ENCODE data around the gene GMDS.

Gene GMDS

GRCh38 chr6:1767481-1768246 is 477.7 kb downstream of the GMDS start:
- peak; percentile 74 for DNase-seq (ENCODE audit: low read depth)
- no peak for TF ChIP-seq CTCF (IDR thresholded peaks at IDR 0.05; ENCODE audit: insufficient read depth, low read depth, low read length, missing control alignments)
- H3K4me3 ChIP-seq (ENCODE audit: low read length) = no peak overlapping the region

- H3K4me3 ChIP-seq (ENCODE audit: low read length) = no peak overlapping the region
- no peak for DNase-seq (ENCODE audit: low read depth)
- no peak for TF ChIP-seq CTCF (IDR thresholded peaks at IDR 0.05; ENCODE audit: insufficient read depth, low read depth, low read length, missing control alignments)
Observed at GRCh38 chr6:1766654-1767053, 478.8 kb downstream of the GMDS start.

GRCh38 chr6:1765160-1765903 is 480.1 kb downstream of the GMDS start:
- no peak for TF ChIP-seq CTCF (IDR thresholded peaks at IDR 0.05; ENCODE audit: insufficient read depth, low read depth, low read length, missing control alignments)
- no peak overlapping the region for H3K4me3 ChIP-seq (ENCODE audit: low read length)
- no peak for DNase-seq (ENCODE audit: low read depth)

GRCh38 chr6:1764397-1764987 is 480.9 kb downstream of the GMDS start:
- TF ChIP-seq CTCF (IDR thresholded peaks at IDR 0.05; ENCODE audit: insufficient read depth, low read depth, low read length, missing control alignments) = no peak
- H3K4me3 ChIP-seq (ENCODE audit: low read length) = no peak overlapping the region
- no peak for DNase-seq (ENCODE audit: low read depth)

GRCh38 chr6:1763404-1763803 is 482.0 kb downstream of the GMDS start:
- peak; percentile 49 for DNase-seq (ENCODE audit: low read depth)
- no peak for TF ChIP-seq CTCF (IDR thresholded peaks at IDR 0.05; ENCODE audit: insufficient read depth, low read depth, low read length, missing control alignments)
- no peak overlapping the region for H3K4me3 ChIP-seq (ENCODE audit: low read length)

GRCh38 chr6:1762203-1762602 is 483.2 kb downstream of the GMDS start:
- DNase-seq (ENCODE audit: low read depth) = peak; percentile 90
- H3K4me3 ChIP-seq (ENCODE audit: low read length) = no peak overlapping the region
- no peak for TF ChIP-seq CTCF (IDR thresholded peaks at IDR 0.05; ENCODE audit: insufficient read depth, low read depth, low read length, missing control alignments)

All from epithelial cell of esophagus (primary cell).